NB4 (cell line): ENCODE data around the gene RAB3IP.
"Not testable (repeated sequence)": the region's sequence is repeated elsewhere in the genome, so short reads cannot be mapped to it uniquely, and the experiment has no call there.

Source experiments
- DNase-seq: peaks from one replicate; pipeline ENCODE4 v3.0.0; 2010; ENCODE audit warnings: low read depth
- H3K4me3 ChIP-seq: one replicate; pipeline ENCODE4 v1.5.1; 2011; ENCODE audit warnings: mild to moderate bottlenecking, low read depth, low read length, moderate library complexity
- MYC ChIP-seq: IDR thresholded peaks from 2 replicates; pipeline ENCODE4 v1.6.1; 2011; ENCODE audit warnings: low read depth, low read length
- POLR2A ChIP-seq: IDR thresholded peaks from 2 replicates; pipeline ENCODE4 v1.6.1; 2011; ENCODE audit warnings: mild to moderate bottlenecking; ENCODE audit not compliant: insufficient read length; ENCODE audit errors: extremely low read depth
- TF ChIP-seq, protein P1 (sequence below): IDR thresholded peaks from 2 replicates; pipeline ENCODE4 v1.6.1; 2011; ENCODE audit warnings: low read depth, low read length
- TF ChIP-seq, protein P2 (sequence below): IDR thresholded peaks from one replicate; pipeline ENCODE4 v1.5.1; 2012; ENCODE audit warnings: low read depth, low read length

RAB3IP gene

DNA sequence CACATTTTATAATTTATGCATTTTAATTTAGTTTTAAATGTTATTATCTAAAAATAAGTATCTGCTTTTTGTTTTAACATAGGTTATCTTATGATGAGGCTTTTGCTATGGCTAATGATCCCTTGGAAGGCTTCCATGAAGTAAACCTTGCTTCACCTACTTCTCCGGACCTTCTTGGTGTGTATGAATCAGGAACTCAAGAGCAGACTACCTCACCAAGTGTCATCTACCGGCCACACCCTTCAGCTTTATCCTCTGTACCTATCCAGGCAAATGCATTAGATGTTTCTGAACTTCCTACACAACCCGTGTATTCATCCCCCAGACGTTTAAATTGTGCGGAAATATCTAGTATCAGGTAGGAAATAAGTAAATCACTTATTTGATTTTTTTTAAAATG is 16.6 kb downstream of the RAB3IP start:
- no peak overlapping the region for H3K4me3 ChIP-seq
- DNase-seq = no peak
- TF ChIP-seq, protein P1, sequence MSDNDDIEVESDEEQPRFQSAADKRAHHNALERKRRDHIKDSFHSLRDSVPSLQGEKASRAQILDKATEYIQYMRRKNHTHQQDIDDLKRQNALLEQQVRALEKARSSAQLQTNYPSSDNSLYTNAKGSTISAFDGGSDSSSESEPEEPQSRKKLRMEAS = no peak
- TF ChIP-seq POLR2A = no peak
- TF ChIP-seq, protein P2, sequence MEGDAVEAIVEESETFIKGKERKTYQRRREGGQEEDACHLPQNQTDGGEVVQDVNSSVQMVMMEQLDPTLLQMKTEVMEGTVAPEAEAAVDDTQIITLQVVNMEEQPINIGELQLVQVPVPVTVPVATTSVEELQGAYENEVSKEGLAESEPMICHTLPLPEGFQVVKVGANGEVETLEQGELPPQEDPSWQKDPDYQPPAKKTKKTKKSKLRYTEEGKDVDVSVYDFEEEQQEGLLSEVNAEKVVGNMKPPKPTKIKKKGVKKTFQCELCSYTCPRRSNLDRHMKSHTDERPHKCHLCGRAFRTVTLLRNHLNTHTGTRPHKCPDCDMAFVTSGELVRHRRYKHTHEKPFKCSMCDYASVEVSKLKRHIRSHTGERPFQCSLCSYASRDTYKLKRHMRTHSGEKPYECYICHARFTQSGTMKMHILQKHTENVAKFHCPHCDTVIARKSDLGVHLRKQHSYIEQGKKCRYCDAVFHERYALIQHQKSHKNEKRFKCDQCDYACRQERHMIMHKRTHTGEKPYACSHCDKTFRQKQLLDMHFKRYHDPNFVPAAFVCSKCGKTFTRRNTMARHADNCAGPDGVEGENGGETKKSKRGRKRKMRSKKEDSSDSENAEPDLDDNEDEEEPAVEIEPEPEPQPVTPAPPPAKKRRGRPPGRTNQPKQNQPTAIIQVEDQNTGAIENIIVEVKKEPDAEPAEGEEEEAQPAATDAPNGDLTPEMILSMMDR = no peak
- no peak for TF ChIP-seq MYC

GRCh38 chr12:69756088-69756755 is 17.6 kb downstream of the RAB3IP start:
- no peak for DNase-seq
- TF ChIP-seq MYC = no peak
- TF ChIP-seq POLR2A = no peak
- TF ChIP-seq, protein P1 = no peak
- TF ChIP-seq, protein P2 = no peak
- no peak overlapping the region for H3K4me3 ChIP-seq

- H3K4me3 ChIP-seq = no peak overlapping the region
- no peak for DNase-seq
- TF ChIP-seq POLR2A = no peak
- TF ChIP-seq, protein P2 = no peak
- no peak for TF ChIP-seq MYC
Measured at GRCh38 chr12:69758105-69758504, 19.4 kb downstream of the RAB3IP start.

DNA sequence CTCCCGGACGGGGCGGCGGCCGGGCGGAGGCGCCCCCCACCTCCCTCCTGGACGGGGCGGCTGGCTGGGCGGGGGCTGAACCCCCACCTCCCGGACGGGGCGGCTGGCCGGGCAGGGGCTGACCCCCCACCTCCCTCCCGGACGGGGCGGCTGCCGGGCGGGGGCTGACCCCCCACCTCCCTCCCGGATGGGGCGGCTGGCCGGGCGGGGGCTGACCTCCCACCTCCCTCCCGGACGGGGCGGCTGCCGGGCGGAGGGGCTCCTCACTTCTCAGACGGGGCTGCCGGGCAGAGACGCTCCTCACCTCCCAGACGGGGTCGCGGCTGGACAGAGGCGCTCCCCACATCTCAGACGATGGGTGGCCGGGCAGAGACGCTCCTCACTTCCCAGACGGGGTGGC is 20.9 kb downstream of the RAB3IP start:
- DNase-seq, H3K4me3 ChIP-seq: not testable (repeated sequence)

GRCh38 chr12:69765515-69765914 is 26.9 kb downstream of the RAB3IP start:
- DNase-seq = no peak
- TF ChIP-seq, protein P1 = no peak
- no peak for TF ChIP-seq MYC
- TF ChIP-seq, protein P2 = no peak
- TF ChIP-seq POLR2A = no peak
- H3K4me3 ChIP-seq = no peak overlapping the region

DNA sequence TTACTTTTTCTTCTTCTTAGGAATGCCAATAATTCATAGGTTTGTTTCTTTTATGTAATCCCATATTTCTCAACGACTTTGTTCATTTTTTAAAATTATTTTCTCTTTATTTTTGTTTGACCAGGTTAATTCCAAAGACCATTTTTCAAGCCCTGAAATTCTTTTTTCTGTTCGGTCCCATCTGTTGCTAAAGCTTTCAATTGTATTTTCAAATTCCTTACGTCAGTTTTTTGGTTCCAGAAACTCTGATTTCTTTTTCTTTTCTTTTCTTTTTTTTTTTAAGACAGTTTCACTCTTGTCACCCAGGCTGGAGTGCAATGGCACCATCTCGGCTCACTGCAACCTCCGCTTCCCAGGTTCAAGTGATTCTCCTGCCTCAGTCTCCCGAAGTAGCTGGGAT is 27.6 kb downstream of the RAB3IP start:
- no peak overlapping the region for H3K4me3 ChIP-seq
- TF ChIP-seq MYC = no peak
- TF ChIP-seq, protein P1 = no peak
- no peak for TF ChIP-seq POLR2A
- TF ChIP-seq, protein P2 = no peak
- DNase-seq = no peak
